Liver (tissue), 9 donors: ENCODE measurements around the gene CNTN5. TPM values are rescaled to one million over a fixed set of nuclear protein-coding genes. Genes with fewer than 3 reads are reported as not detected.

Experiments
- DNase-seq: peaks from one replicate; pipeline ENCODE4 v3.0.0-alpha.2; 2017; ENCODE audit warnings: low spot score
- H3K27ac ChIP-seq, 2 donors: one replicate each; pipeline ENCODE4 v1.7.0; 2013; ENCODE audit warnings: inconsistent platforms in 2 of 2, low read length in 2 of 2, control low read depth in 1 of 2, low read depth in 1 of 2, mild to moderate bottlenecking in 1 of 2
- H3K27me3 ChIP-seq, 4 donors: one replicate each; pipeline versions ENCODE4 v1.6.1 to v1.7.0; 2013; ENCODE audit warnings: low read length in 3 of 4, inconsistent platforms in 1 of 4, mild to moderate bottlenecking in 1 of 4, moderate library complexity in 1 of 4; ENCODE audit not compliant: control insufficient read depth in 4 of 4, insufficient read depth in 4 of 4
- H3K36me3 ChIP-seq, 4 donors: one replicate each; pipeline versions ENCODE4 v1.6.1 to v1.7.0; 2013; ENCODE audit warnings: low read length in 3 of 4, mild to moderate bottlenecking in 3 of 4, low read depth in 1 of 4, moderate library complexity in 1 of 4; ENCODE audit not compliant: control insufficient read depth in 4 of 4, insufficient read depth in 3 of 4
- H3K4me1 ChIP-seq, 4 donors: one replicate each; pipeline versions ENCODE4 v1.6.1 to v1.7.0; 2013; ENCODE audit warnings: low read length in 3 of 4, mild to moderate bottlenecking in 3 of 4, moderate library complexity in 1 of 4; ENCODE audit not compliant: control insufficient read depth in 4 of 4, insufficient read depth in 4 of 4
- H3K4me3 ChIP-seq, 3 donors: one replicate each; pipeline versions ENCODE4 v1.6.1 to v1.7.0; 2013; ENCODE audit warnings: low read length in 3 of 3, control low read depth in 1 of 3, low read depth in 1 of 3, mild to moderate bottlenecking in 1 of 3
- H3K9ac ChIP-seq, 2 donors: one replicate each; pipeline ENCODE4 v1.7.0; 2013; ENCODE audit warnings: low read length in 2 of 2, mild to moderate bottlenecking in 2 of 2, moderate library complexity in 2 of 2, control low read depth in 1 of 2, low read depth in 1 of 2
- H3K9me3 ChIP-seq, 4 donors: one replicate each; pipeline versions ENCODE4 v1.6.1 to v1.7.0; 2013; ENCODE audit warnings: low read length in 3 of 4; ENCODE audit not compliant: control insufficient read depth in 4 of 4
- ATF3 ChIP-seq: IDR thresholded peaks from 2 replicates; pipeline ENCODE4 v1.6.1; 2016; ENCODE audit warnings: antibody characterized with exemption
- CTCF ChIP-seq: fragments of 150-350 bp; IDR thresholded peaks from 2 replicates; pipeline ENCODE4 v1.5.1; 2017; ENCODE audit warnings: improper control_type of control experiment, low read depth, low read length; ENCODE audit not compliant: missing input control
- EGR1 ChIP-seq, 2 donors: IDR thresholded peaks; 2 replicates each; pipeline ENCODE4 v1.6.1; 2016 to 2018; ENCODE audit warnings: antibody characterized with exemption in 2 of 2, low read depth in 2 of 2
- FOXA1 ChIP-seq: IDR thresholded peaks from 2 replicates; pipeline ENCODE4 v1.6.1; 2016; ENCODE audit warnings: antibody characterized with exemption
- FOXA2 ChIP-seq: IDR thresholded peaks from 2 replicates; pipeline ENCODE4 v1.6.1; 2016; ENCODE audit warnings: antibody characterized with exemption
- GABPA ChIP-seq, 2 donors: IDR thresholded peaks in 1 of 2; conservative IDR thresholded peaks in 1 of 2; 2 replicates each; pipeline ENCODE4 v1.6.1; 2016; ENCODE audit warnings: antibody characterized with exemption in 2 of 2, mild to moderate bottlenecking in 1 of 2, moderate library complexity in 1 of 2
- HNF4A ChIP-seq, 2 donors: conservative IDR thresholded peaks; 2 replicates each; pipeline ENCODE4 v1.6.1; 2016; ENCODE audit warnings: antibody characterized with exemption in 2 of 2, mild to moderate bottlenecking in 2 of 2
- HNF4G ChIP-seq: IDR thresholded peaks from 2 replicates; pipeline ENCODE4 v1.6.1; 2016; ENCODE audit warnings: antibody characterized with exemption
- JUND ChIP-seq, 2 donors: IDR thresholded peaks; 2 replicates each; pipeline ENCODE4 v1.6.1; 2016; ENCODE audit warnings: antibody characterized with exemption in 2 of 2
- NR2F2 ChIP-seq: IDR thresholded peaks from 2 replicates; pipeline ENCODE4 v1.6.1; 2016; ENCODE audit warnings: antibody characterized with exemption
- RAD21 ChIP-seq, 2 donors: IDR thresholded peaks; 2 replicates each; pipeline ENCODE4 v1.6.1; 2016; ENCODE audit warnings: antibody characterized with exemption in 2 of 2, mild to moderate bottlenecking in 2 of 2
- REST ChIP-seq: IDR thresholded peaks from 2 replicates; pipeline ENCODE4 v1.6.1; 2016; ENCODE audit warnings: antibody characterized with exemption, mild to moderate bottlenecking
- RXRA ChIP-seq, 2 donors: IDR thresholded peaks; 2 replicates each; pipeline ENCODE4 v1.6.1; 2017 to 2018; ENCODE audit warnings: antibody characterized with exemption in 2 of 2, mild to moderate bottlenecking in 1 of 2
- SP1 ChIP-seq: IDR thresholded peaks from 2 replicates; pipeline ENCODE4 v1.6.1; 2018; ENCODE audit warnings: antibody characterized with exemption, mild to moderate bottlenecking
- TAF1 ChIP-seq: conservative IDR thresholded peaks from 2 replicates; pipeline ENCODE4 v1.6.1; 2016; ENCODE audit warnings: antibody characterized with exemption, mild to moderate bottlenecking
- YY1 ChIP-seq: IDR thresholded peaks from 2 replicates; pipeline ENCODE4 v1.6.1; 2016; ENCODE audit warnings: antibody characterized with exemption, mild to moderate bottlenecking
- ZBTB33 ChIP-seq: IDR thresholded peaks from 2 replicates; pipeline ENCODE4 v1.6.1; 2016; ENCODE audit warnings: antibody characterized with exemption
- WGBS: extraction: QIAGEN DNeasy Blood & Tissue Kit; methylation state at CpG from one replicate; pipeline ENCODE4 v1.1.7; 2013; 5-methylcytosine and 5-hydroxymethylcytosine counted together
- polyA plus RNA-seq, 2 donors: library from polyadenylated mRNA; stranded (reverse) in 1 of 2; unstranded in 1 of 2; fragments of 200-250 nt in 1 of 2; fragments of >200 nt in 1 of 2; fragmentation: Nextera tagmentation in 1 of 2; extraction: Ambion mirVana in 1 of 2; gene quantifications; one replicate each; pipeline versions ENCODE4 v1.2.1 to v1.2.3, GENCODE V29; 2013 to 2015
- total RNA-seq, 2 donors: library from RNA; depleted of rRNA; stranded (reverse); fragments of >200 nt; gene quantifications; one replicate each; pipeline ENCODE4 v1.2.3, GENCODE V29; 2014
- TF ChIP-seq, protein P1 (sequence below): IDR thresholded peaks from 2 replicates; pipeline ENCODE4 v1.6.1; 2016; ENCODE audit warnings: antibody characterized with exemption
- donor health status: healthy.
- donor health status: healthy.
- donor health status: healthy.
- donor health status: healthy.
- donor health status: healthy.

CNTN5 gene
- total and polyA plus RNA-seq, 4 donors: 0.01 to 0.08 (median 0.04) TPM

GRCh38 chr11:100151944-100152343, 1131.2 kb downstream of the CNTN5 start:
- no peak overlapping the region for H3K9ac ChIP-seq
- H3K36me3 ChIP-seq: no peaks in the 10 kb centered on the region
- no peak overlapping the region for H3K4me3 ChIP-seq
- H3K4me1 ChIP-seq: no peaks in the 10 kb centered on the region
- no peaks in the 10 kb centered on the region for H3K27me3 ChIP-seq
- TF ChIP-seq EGR1 (IDR thresholded peaks at IDR 0.05; ENCODE audit: low read depth in 2 of 2): no peak
- no peak for TF ChIP-seq JUND (IDR thresholded peaks at IDR 0.05)
- TF ChIP-seq FOXA1: no peak
- no peak for TF ChIP-seq TAF1
- no peak for TF ChIP-seq RXRA (IDR thresholded peaks at IDR 0.05)
- no peak for TF ChIP-seq HNF4G
- TF ChIP-seq SP1: no peak
- TF ChIP-seq GABPA (IDR thresholded peaks at IDR 0.05 in 1 of 2, conservative IDR thresholded peaks at IDR 0.05 in 1 of 2): no peak
- H3K9me3 ChIP-seq: peaks cover 0 to 4% (median 0%) of the 10 kb centered on the region in 4 donors
- 44% methylated on average over 6 of the region's 6 CpGs for WGBS
- no peak overlapping the region for H3K27ac ChIP-seq
- no peak for DNase-seq

DNA sequence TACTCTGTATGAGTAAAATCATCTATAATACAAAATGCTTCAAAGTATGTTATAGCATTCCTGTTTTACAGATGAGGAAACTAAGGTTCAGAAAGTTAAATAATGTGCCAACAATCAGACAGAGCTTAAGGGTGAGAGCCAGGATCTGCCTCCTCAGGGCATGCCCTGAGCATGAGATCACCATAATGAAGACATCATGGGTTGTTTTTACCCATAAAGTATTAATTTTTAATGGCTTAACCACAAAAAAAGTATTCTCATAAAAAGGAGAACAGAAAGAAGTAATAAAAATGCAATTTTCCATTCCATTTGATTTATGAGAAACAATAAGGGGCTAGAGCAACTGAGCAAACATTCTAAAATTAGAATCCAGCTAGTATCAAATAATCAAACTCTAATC, 1132.0 kb downstream of the CNTN5 start:
- H3K36me3 ChIP-seq: no peaks in the 10 kb centered on the region
- no peak overlapping the region for H3K27ac ChIP-seq
- no peak for DNase-seq
- H3K4me1 ChIP-seq: no peaks in the 10 kb centered on the region
- peaks cover 0 to 4% (median 0%) of the 10 kb centered on the region in 4 donors for H3K9me3 ChIP-seq
- H3K4me3 ChIP-seq: no peak overlapping the region
- no peak overlapping the region for H3K9ac ChIP-seq
- TF ChIP-seq FOXA2 (no peak), CTCF (no peak), SP1 (no peak), JUND (IDR thresholded peaks at IDR 0.05) (no peak), HNF4A (conservative IDR thresholded peaks at IDR 0.05) (no peak), TAF1 (no peak), EGR1 (IDR thresholded peaks at IDR 0.05; ENCODE audit: low read depth in 2 of 2) (no peak), RXRA (IDR thresholded peaks at IDR 0.05) (no peak), REST (no peak), ZBTB33 (no peak), FOXA1 (no peak), RAD21 (IDR thresholded peaks at IDR 0.05) (no peak), GABPA (IDR thresholded peaks at IDR 0.05 in 1 of 2, conservative IDR thresholded peaks at IDR 0.05 in 1 of 2) (no peak), YY1 (no peak), HNF4G (no peak), NR2F2 (no peak), ATF3 (no peak)
- TF ChIP-seq, protein P1, sequence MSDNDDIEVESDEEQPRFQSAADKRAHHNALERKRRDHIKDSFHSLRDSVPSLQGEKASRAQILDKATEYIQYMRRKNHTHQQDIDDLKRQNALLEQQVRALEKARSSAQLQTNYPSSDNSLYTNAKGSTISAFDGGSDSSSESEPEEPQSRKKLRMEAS: no peak
- H3K27me3 ChIP-seq: no peaks in the 10 kb centered on the region
